H1 (cell line): ENCODE data around the gene MRPL16. TPM values are rescaled to one million over a fixed set of nuclear protein-coding genes. Genes with fewer than 3 reads are reported as not detected.

Experiments used
- CTCF ChIA-PET: fragments of 300-600 bp; sonication (Branson Sonifier 250); formaldehyde crosslinking; loops from one replicate; lab custom pipeline; 2021; ENCODE audit not compliant: partially characterized antibody; lab: Charles Lee
- POLR2A ChIA-PET: fragments of 300-600 bp; sonication (Branson Sonifier 250); formaldehyde crosslinking; loops from one replicate; lab custom pipeline; 2021; ENCODE audit warnings: inconsistent platforms; ENCODE audit not compliant: partially characterized antibody; lab: Charles Lee
- DNase-seq, 2 experiments: peaks; one replicate each; pipeline versions ENCODE4 v3.0.0 to v3.0.0-alpha.2; 2010 to 2022; ENCODE audit warnings: low spot score in 2 of 2, low read depth in 1 of 2, mixed read lengths in 1 of 2
- FAIRE-seq: peaks from 2 replicates; lab custom pipeline; 2011; peaks lifted over from hg19 to GRCh38; lab: Jason Lieb, UNC
- H2AFZ ChIP-seq: 2 replicates; pipeline ENCODE4 v1.8.1; 2012; ENCODE audit warnings: low read length, inconsistent platforms
- H2AK5ac ChIP-seq: 2 replicates; pipeline ENCODE4 v1.6.1; 2013; ENCODE audit warnings: low read depth, low read length
- H2BK120ac ChIP-seq: replicated peaks from 2 replicates; pipeline ENCODE3; 2013; ENCODE audit warnings: low read depth, low read length, inconsistent platforms
- H2BK12ac ChIP-seq: 2 replicates; pipeline ENCODE4 v1.6.1; 2013; ENCODE audit warnings: low read depth, low read length
- H2BK15ac ChIP-seq: 2 replicates; pipeline ENCODE4 v1.6.1; 2013; ENCODE audit warnings: low read length
- H2BK20ac ChIP-seq: 2 replicates; pipeline ENCODE4 v1.6.1; 2013; ENCODE audit warnings: low read length
- H2BK5ac ChIP-seq: 2 replicates; pipeline ENCODE4 v1.6.1; 2013; ENCODE audit warnings: low read depth, low read length
- H3K14ac ChIP-seq: 2 replicates; pipeline ENCODE4 v1.6.1; 2013; ENCODE audit warnings: inconsistent platforms; ENCODE audit not compliant: insufficient read length
- H3K18ac ChIP-seq: 2 replicates; pipeline ENCODE4 v1.6.1; 2013; ENCODE audit warnings: low read length; ENCODE audit errors: extremely low read depth
- H3K23ac ChIP-seq: 2 replicates; pipeline ENCODE4 v1.6.1; 2013; ENCODE audit warnings: inconsistent platforms; ENCODE audit not compliant: insufficient read length
- H3K23me2 ChIP-seq: 2 replicates; pipeline ENCODE4 v1.6.1; 2013; ENCODE audit warnings: low read depth, low read length
- H3K27ac ChIP-seq: 2 replicates; pipeline ENCODE4 v1.6.1; 2011; ENCODE audit warnings: low read depth, low read length, inconsistent platforms
- H3K27me3 ChIP-seq, 4 experiments: replicated peaks in 1 of 4; 1 replicate in 1 of 4; 2 replicates in 3 of 4; pipeline versions ENCODE4 v1.6.1 to v1.8.1; 2011 to 2013; ENCODE audit warnings: low read length in 3 of 4, mild to moderate bottlenecking in 3 of 4, inconsistent platforms in 2 of 4, mixed read lengths in 2 of 4, moderate library complexity in 1 of 4; ENCODE audit not compliant: control insufficient read depth in 3 of 4, insufficient read depth in 3 of 4; ENCODE audit errors: extremely low read depth in 1 of 4
- H3K36me3 ChIP-seq, 4 experiments: 2 replicates each; pipeline versions ENCODE4 v1.6.1 to v1.8.1; 2011 to 2013; ENCODE audit warnings: mild to moderate bottlenecking in 4 of 4, low read length in 3 of 4, moderate library complexity in 2 of 4, control low read depth in 1 of 4, inconsistent platforms in 1 of 4; ENCODE audit not compliant: insufficient read depth in 4 of 4, control insufficient read depth in 2 of 4
- H3K4ac ChIP-seq: replicated peaks from 2 replicates; pipeline ENCODE3; 2013; ENCODE audit warnings: low read length, low read depth, mixed read lengths, inconsistent platforms; ENCODE audit not compliant: insufficient read length
- H3K4me1 ChIP-seq, 4 experiments: replicated peaks in 1 of 4; 1 replicate in 1 of 4; 2 replicates in 3 of 4; pipeline versions ENCODE4 v1.6.1 to v1.8.1; 2011 to 2013; ENCODE audit warnings: low read length in 3 of 4, inconsistent platforms in 2 of 4, mixed read lengths in 1 of 4; ENCODE audit not compliant: insufficient read depth in 4 of 4, control insufficient read depth in 3 of 4
- H3K4me2 ChIP-seq, 2 experiments: 2 replicates each; pipeline versions ENCODE4 v1.6.1 to v1.8.1; 2011 to 2013; ENCODE audit warnings: low read depth in 2 of 2, low read length in 2 of 2, control low read depth in 1 of 2, inconsistent platforms in 1 of 2, mild to moderate bottlenecking in 1 of 2; ENCODE audit not compliant: insufficient read depth in 1 of 2
- H3K4me3 ChIP-seq, 4 experiments: fragments of 200-600, 300-600 bp in 1 of 4; sonication (generic), shearing (Covaris generic), sonication (Bioruptor Twin) in 1 of 4; 2 replicates each; pipeline versions ENCODE4 v1.5.1 to v1.8.1; 2011 to 2016; ENCODE audit warnings: low read length in 4 of 4, low read depth in 3 of 4, control low read depth in 2 of 4, inconsistent platforms in 2 of 4, mild to moderate bottlenecking in 2 of 4, mixed read lengths in 1 of 4, moderate library complexity in 1 of 4; ENCODE audit not compliant: insufficient read depth in 2 of 4; ENCODE audit errors: extremely low read depth in 1 of 4
- H3K56ac ChIP-seq: replicated peaks from 2 replicates; pipeline ENCODE3; 2013; ENCODE audit warnings: low read depth, mild to moderate bottlenecking, mixed read lengths, low read length, inconsistent platforms; ENCODE audit not compliant: insufficient read length
- H3K79me1 ChIP-seq: 2 replicates; pipeline ENCODE4 v1.6.1; 2013; ENCODE audit warnings: low read depth, low read length, control low read depth
- H3K79me2 ChIP-seq, 2 experiments: 2 replicates each; pipeline versions ENCODE4 v1.6.1 to v1.8.1; 2012 to 2013; ENCODE audit warnings: low read length in 2 of 2, mild to moderate bottlenecking in 2 of 2, inconsistent platforms in 1 of 2; ENCODE audit not compliant: insufficient read depth in 2 of 2, control insufficient read depth in 1 of 2
- H3K9ac ChIP-seq, 4 experiments: replicated peaks in 1 of 4; 1 replicate in 1 of 4; 2 replicates in 3 of 4; pipeline versions ENCODE4 v1.6.1 to v1.8.1; 2011 to 2013; ENCODE audit warnings: low read depth in 3 of 4, low read length in 3 of 4, control low read depth in 2 of 4, mild to moderate bottlenecking in 2 of 4, moderate library complexity in 2 of 4, inconsistent platforms in 1 of 4; ENCODE audit errors: extremely low read depth in 1 of 4
- H3K9me3 ChIP-seq, 2 experiments: 2 replicates each; pipeline versions ENCODE4 v1.6.1 to v1.8.1; 2012 to 2013; ENCODE audit warnings: mild to moderate bottlenecking in 2 of 2, moderate library complexity in 2 of 2, control low read depth in 1 of 2, inconsistent platforms in 1 of 2, low read depth in 1 of 2, low read length in 1 of 2, mixed read lengths in 1 of 2; ENCODE audit not compliant: insufficient read depth in 2 of 2
- H4K20me1 ChIP-seq, 2 experiments: replicated peaks in 1 of 2; 2 replicates each; pipeline versions ENCODE3 to v1.8.1; 2011 to 2013; ENCODE audit warnings: inconsistent platforms in 2 of 2, low read length in 2 of 2, mild to moderate bottlenecking in 1 of 2; ENCODE audit not compliant: insufficient read depth in 2 of 2, control insufficient read depth in 1 of 2
- H4K5ac ChIP-seq: 2 replicates; pipeline ENCODE4 v1.6.1; 2013; ENCODE audit warnings: low read length, low read depth, mixed read lengths, inconsistent platforms; ENCODE audit not compliant: insufficient read length
- H4K8ac ChIP-seq: 2 replicates; pipeline ENCODE4 v1.8.0; 2013; ENCODE audit warnings: mild to moderate bottlenecking, moderate library complexity, low read length, inconsistent platforms; ENCODE audit not compliant: insufficient read depth; ENCODE audit errors: extremely low read depth
- H4K91ac ChIP-seq: replicated peaks from 2 replicates; pipeline ENCODE3; 2013; ENCODE audit warnings: low read length, mixed read lengths, inconsistent platforms; ENCODE audit not compliant: insufficient read length
- BCL11A ChIP-seq, 2 experiments: IDR thresholded peaks; one replicate each; pipeline ENCODE4 v1.6.1; 2011; ENCODE audit warnings: low read depth in 2 of 2, low read length in 2 of 2, mild to moderate bottlenecking in 2 of 2
- CBX8 ChIP-seq: fragments of 300-800, 300-1000 bp; sonication (generic); IDR thresholded peaks from 2 replicates; pipeline ENCODE4 v1.7.1; 2016; ENCODE audit warnings: low read depth, low read length, borderline replicate concordance
- RNF2 ChIP-seq: fragments of 200-900, 300-1000 bp; sonication (generic); IDR thresholded peaks from 2 replicates; pipeline ENCODE4 v1.7.1; 2016; ENCODE audit warnings: borderline replicate concordance, low read depth, mild to moderate bottlenecking, antibody characterized with exemption, low read length; ENCODE audit not compliant: poor library complexity, severe bottlenecking; ENCODE audit errors: missing control alignments
- SP4 ChIP-seq: IDR thresholded peaks from 2 replicates; pipeline ENCODE4 v1.6.1; 2012; ENCODE audit warnings: low read length, inconsistent platforms
- TAF7 ChIP-seq: optimal IDR thresholded peaks from 2 replicates; pipeline ENCODE3; 2011; ENCODE audit warnings: low read depth, mild to moderate bottlenecking, inconsistent platforms, low read length, moderate library complexity, borderline replicate concordance
- WGBS, 2 experiments: shearing (Covaris generic) in 1 of 2; methylation state at CpG; one replicate each; pipeline versions ENCODE4 v1.1.6 to v1.1.7; 2013 to 2015; ENCODE audit warnings: low lambda C conversion rate in 2 of 2, mixed read lengths in 2 of 2, inconsistent platforms in 1 of 2, low coverage in 1 of 2, missing lambda C conversion rate in 1 of 2; ENCODE audit not compliant: insufficient replicate concordance in 2 of 2, insufficient coverage in 1 of 2, insufficient read length in 1 of 2; ENCODE audit errors: extremely low coverage in 1 of 2, missing lambda C conversion rate in 1 of 2; 5-methylcytosine and 5-hydroxymethylcytosine counted together
- polyA plus RNA-seq, 7 experiments: library from polyadenylated mRNA; depleted of rRNA in 3 of 7; stranded (reverse) in 5 of 7; unstranded in 2 of 7; fragments of >200 nt in 5 of 7; fragments of 200-250 nt in 2 of 7; gene quantifications; 1 replicate in 5 of 7; 2 replicates in 1 of 7; 4 replicates in 1 of 7; pipeline versions ENCODE4 v1.2.1 to v1.2.3, GENCODE V29; 2011 to 2013; ENCODE audit warnings: missing spikeins in 2 of 7, mixed read lengths in 2 of 7
- total RNA-seq: library from RNA; stranded (reverse); fragmentation: NEBNext Ultra II Directional; extraction: Animal tissue kit (Norgen Biotek cat#: 25700); gene quantifications from 2 replicates; pipeline ENCODE4 v1.2.1, GENCODE V29; 2021

The MRPL16 gene
- total and polyA plus RNA-seq, 2 of the 8 experiments (the other 6 are each of a cell fraction or from before 2014, with no cell fraction given), result 69.2 to 79.8 TPM

GRCh38 chr11:59761993-59762392 lies 48.6 kb downstream of the MRPL16 start:
- no peak overlapping the region for H2BK120ac ChIP-seq
- H3K56ac ChIP-seq, result no peak overlapping the region
- no peak overlapping the region for H2AK5ac ChIP-seq
- no peaks in the 10 kb centered on the region for H3K9me3 ChIP-seq
- H2BK15ac ChIP-seq, result no peak overlapping the region
- H2AFZ ChIP-seq, result no peak overlapping the region
- H3K79me2 ChIP-seq, result peaks cover 31 to 92% of the 10 kb centered on the region in 2 experiments
- no peak overlapping the region for H3K4me3 ChIP-seq
- H4K8ac ChIP-seq, result no peak overlapping the region
- H3K4me1 ChIP-seq, result peaks cover 1 to 3% (median 2%) of the 10 kb centered on the region in 4 experiments; a peak in 6 of 7 replicates
- no peak overlapping the region for H3K18ac ChIP-seq
- H3K4me2 ChIP-seq, result no peak overlapping the region
- H3K23me2 ChIP-seq, result no peaks in the 10 kb centered on the region
- no peak overlapping the region for H3K14ac ChIP-seq
- DNase-seq (no peak), FAIRE-seq (no peak)
- no peak overlapping the region for H4K91ac ChIP-seq
- no peaks in the 10 kb centered on the region for H3K27me3 ChIP-seq
- WGBS, 2 experiments, result 88% methylated on average over 6 of the region's 6 CpGs; no CpG with 5 or more reads in 1 of the 2 experiments
- H3K79me1 ChIP-seq, result peaks cover 29% of the 10 kb centered on the region
- H3K9ac ChIP-seq, result no peak overlapping the region
- H4K20me1 ChIP-seq, result peaks cover 12 to 25% of the 10 kb centered on the region in 2 experiments
- no peak overlapping the region for H2BK5ac ChIP-seq
- no peak overlapping the region for H3K4ac ChIP-seq
- ChIA-PET CTCF (no interaction called here), POLR2A (no interaction called here)
- no peak overlapping the region for H3K27ac ChIP-seq
- no peak overlapping the region for H2BK12ac ChIP-seq
- H3K36me3 ChIP-seq, result no peaks in the 10 kb centered on the region
- TF ChIP-seq CBX8 (no peak), BCL11A (IDR thresholded peaks at IDR 0.05; ENCODE audit: low read depth in 2 of 2, low read length in 2 of 2) (no peak), TAF7 (no peak), SP4 (no peak), RNF2 (no peak)
- H3K23ac ChIP-seq, result no peak overlapping the region
- no peak overlapping the region for H4K5ac ChIP-seq
- no peak overlapping the region for H2BK20ac ChIP-seq
